GM11168 (cell line): Measurements from ENCODE around the gene ZFHX2.

Experiments
- in situ Hi-C: fragments of 300-500 bp; cut with MboI; formaldehyde crosslinking; loops from one replicate; pipeline ENCODE4 v1.12.0; 2022; ENCODE audit warnings: low sequenced_read_pairs; ENCODE audit not compliant: unreplicated experiment

ZFHX2 gene

DNA sequence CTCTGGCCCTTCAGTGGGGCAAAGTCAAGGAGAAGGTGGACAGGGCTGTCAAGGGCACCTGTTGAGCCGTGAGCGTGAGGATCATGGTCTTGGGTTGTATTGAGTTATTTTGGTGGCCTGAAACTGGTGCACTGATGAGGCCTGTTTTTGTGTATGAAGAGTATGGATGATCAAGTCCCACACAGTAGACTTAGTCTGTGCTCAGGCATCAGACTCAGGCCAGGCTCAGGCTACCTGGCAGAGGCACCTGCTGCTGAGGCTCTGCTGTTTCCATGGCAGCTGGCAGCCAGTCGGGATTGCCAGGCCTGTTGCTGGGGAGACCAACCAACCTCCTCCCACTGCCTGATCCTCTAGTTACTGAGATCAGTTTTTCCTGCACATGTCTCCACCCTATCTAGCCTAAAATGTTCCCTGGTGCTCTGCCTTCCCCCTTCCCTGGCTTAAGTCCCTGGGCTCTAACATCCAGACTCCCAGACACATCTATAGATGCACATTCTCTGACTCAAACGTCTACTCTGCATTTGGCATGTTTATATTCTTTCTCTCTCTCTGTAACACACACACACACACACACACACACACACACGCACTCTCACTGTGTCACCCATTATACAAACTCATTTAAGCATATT is 21.9 kb upstream of the ZFHX2 start:
- in situ Hi-C loops = no loop called here

DNA sequence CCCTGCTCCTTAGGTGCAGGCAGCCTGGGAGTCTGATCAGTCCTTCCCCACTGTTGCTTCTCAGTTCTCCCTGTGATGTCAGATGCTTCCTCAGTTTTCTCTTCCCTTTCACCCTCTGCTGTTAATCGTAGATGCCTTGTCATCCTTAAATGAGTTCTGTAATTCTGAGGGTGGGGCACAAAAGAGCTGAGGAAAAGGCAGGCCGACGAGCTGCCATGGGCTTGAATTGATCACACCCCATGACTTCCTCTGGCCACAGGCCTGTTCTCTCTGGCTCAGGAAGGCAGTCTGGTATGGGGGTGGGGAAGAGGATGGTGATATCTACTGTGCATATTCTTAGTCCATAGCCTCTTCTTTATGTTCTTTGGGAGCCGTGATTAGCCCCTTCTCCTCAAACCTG is 21.3 kb upstream of the ZFHX2 start:
- in situ Hi-C loops = no loop called here

DNA sequence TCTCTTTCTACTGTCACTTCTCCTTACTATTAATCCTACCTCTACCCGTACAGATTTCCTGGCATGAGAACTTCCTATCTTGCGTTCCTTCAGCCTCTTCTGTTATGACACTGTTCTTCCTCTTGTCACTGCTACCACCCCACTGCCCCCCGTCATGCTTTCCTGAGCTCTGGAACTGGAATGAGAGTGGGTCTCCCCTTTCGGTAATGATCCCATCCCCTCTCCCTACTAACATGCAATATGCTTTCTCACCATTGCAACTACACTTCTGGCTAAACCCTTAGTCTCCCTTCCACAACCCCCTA is 20.9 kb upstream of the ZFHX2 start:
- in situ Hi-C loops = no loop called here

DNA sequence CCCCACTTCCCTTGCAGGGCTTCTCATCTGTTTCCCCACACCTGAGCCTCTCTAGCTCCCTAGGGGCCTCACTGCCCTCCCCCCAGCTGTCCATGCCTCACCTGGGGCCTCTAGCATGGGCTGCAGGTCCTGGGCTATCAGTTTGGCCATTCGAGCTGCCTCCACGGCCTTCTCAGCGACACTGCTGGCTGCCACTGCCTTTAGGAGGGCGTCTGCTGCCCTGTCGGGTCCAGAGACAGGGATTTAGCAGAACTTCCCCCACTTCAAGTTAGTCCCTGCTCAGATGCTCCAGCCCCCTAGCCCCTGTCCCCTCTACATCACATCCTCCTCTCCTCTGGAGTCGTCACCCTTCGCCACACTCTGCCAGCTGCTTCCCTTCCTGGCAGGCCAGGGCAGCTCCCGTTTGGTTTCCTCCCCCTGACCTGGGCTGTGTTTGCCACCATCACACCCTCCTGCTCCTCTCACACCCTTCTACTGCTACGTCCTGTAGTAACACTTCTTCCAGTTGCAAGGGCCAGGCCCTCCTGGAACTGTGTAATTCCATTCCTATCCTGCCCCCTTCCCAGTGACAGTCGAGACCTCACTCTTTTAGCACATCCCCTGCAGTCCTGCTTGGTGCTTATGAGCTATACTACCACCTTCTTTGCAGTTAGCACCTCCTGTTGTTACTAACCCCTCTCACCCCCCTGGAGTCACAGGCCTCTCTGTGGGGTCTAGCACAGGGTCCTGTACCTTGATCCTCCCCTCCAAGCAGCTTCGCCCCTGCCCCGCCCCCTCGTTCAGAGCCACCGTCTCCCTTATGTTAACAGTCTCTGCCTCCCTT is 20.3 kb upstream of the ZFHX2 start:
- in situ Hi-C loops = no loop called here

DNA sequence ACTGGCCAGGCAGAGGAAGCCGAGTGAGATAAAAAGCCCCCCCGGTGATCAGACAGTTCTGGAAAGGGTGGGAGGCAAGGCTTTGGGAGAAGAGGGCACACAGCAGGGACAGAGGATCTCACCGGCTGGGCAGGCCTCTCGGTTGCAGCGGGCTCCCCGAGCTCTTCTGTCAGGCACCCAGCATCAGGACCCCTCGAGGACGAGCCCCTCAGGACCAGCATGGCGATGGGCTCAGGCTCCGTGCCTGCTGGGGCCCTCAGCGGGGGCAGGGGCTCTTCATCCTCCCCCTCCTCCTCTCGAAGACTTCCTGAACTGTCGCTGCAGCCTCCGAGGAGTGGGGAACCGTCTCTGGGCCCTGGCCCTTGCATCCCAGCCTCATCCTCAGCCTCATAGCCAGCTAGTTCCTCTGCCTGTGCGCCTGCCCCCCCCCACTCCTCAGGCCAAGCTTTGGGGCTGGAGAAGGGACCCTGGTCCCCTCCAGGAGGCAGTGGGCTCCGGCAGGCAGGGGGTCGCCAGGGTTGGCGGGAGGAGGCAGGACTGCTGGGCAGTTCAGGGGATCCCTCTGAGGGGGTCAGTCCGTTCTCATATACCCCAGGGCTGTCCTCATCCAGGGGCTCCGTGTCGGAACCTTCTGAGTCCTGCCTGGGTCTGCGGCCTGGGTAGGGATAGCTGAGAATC is 19.4 kb upstream of the ZFHX2 start:
- in situ Hi-C loops = no loop called here

DNA sequence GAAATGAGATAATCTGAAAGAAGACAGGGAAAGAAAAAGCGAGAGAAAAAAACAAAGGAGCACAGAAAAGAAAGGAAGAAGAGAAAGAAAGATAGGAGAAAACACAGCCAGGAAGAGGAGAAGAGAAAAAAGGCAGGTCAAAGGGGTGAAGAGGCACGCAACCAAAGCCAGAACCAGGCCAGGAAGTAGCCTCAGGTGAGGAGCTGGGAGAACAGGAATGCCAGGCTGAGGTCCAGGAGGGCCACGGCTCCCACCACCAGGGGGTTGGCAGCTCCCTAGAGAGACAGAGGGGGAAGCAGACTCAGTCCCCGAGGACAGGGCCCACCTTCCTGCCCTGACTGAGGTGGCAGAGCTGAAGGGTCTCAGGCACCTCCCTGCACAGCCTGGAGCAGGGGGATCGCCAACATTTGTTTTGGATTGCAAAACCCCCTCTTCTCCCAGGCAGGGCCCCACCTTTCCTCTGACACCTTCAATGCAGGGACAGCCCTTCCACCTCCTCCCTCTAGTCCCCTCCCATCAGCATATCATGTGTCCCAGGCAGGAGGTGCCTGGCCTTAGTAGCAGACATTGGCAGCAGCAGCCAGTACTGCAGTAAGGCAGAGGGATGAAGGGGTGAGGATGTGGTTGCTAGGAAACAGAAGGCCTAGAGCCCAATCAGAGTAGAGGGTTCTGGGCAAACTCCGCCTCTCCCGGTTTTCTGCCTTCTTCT is 18.0 kb upstream of the ZFHX2 start:
- in situ Hi-C loops = no loop called here

DNA sequence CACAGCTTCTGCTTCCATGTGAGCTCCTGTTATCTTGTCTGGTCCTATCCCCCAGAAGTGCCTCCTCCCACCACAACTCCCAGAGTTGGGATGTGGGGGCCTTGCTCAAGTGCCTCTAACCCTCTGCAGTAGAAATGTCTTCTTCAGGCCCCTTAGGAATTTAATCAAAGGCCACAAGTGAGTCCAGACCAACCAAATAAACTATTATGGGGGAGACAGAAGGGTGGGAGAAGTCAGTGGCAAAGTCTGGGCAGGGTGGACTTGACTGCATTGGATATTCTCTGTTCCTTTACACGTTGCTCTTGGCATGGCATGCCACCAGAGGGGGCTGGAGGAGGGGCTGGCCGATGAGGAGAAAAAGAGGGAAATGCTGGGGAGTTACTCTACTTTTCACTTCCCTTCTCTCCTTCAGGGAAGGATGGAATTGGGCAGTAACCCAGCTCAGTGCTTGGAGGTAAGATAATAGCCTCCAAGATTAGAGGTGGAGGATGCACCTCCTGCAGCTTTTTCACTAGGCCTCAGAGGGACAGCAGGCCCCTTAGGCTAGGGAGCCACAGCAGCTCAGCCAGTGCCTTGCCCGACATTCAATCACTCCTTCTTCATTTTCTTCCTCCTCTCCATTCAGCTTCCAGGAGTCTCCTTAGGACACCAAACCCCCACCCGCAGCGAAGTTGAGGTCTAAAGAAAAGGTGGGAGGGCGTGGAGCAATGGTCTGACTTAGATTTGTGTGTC is 17.2 kb upstream of the ZFHX2 start:
- in situ Hi-C loops = no loop called here

DNA sequence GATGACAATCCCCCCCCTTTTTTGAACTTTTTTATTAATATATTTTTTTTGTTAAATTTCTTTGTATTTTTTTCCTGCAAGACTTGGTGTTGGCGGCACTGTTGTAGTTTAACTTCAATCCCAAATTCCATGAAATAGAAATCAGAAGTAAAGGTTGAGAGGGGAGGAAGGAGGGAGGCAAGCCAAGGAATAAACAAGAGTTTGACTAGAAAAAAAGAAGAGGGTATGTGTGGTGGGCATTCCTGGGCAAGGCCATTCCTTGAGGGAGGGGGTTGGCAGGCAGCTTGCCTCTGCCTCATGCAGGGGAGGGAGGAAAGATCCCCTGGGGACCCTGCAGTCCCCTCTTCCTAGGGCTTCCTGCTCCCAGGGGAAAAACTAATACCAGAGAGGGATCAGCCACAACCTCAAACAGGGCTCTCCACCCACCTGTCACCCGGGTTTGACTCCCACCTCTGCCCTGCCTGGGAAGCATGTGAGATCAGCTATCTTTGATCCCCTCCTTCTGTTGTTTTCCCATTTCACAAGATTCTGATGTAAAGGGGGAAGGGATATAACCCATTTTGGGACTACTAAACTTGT is 16.5 kb upstream of the ZFHX2 start:
- in situ Hi-C loops = no loop called here

DNA sequence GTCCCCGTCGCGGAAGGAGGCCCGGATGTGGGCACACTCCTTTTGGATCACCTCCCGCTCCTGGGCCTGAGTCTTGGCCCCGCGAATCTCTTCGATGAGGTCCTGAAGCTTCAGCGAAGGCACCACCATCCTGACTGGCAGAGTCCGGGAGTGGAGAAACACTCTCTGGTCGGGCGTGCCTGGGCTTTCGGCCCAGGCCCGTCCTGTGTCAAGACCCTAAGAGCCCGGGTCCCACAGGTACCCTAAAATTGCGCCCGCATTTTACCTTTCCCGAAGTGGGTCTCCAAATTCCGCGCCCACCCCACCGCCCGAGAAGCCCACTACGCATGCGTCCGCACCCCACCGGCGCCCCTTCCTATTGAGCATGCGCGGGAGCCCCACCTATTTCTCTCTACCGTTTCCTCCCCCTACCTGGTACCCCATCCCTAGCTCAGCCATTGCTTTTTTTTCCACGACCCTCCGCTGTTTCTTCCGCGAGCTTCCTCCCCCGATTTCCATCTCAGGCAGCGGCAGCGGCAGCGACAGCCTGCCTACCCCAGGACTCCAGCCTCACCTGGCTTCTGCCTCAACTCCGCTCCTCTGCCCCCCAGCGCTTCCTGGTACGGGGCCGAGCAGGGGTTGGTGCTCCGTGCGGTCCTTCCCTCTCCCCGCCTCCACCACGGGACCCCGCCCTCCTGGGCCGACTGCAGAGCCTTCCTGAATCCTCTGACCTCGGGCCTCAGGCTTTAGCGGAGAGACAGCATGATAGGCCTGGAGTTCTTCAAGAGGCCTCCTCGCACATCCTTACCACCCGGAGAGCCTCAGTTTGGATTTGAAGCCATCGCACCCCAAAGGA is 15.8 kb upstream of the ZFHX2 start, which contains the start of gene AP1G2:
Gene AP1G2 (minus strand): TSS at position 606 of the 835 bp plus-strand sequence. CDS start 477 bp downstream, at position 129.
- in situ Hi-C loops = no loop called here

DNA sequence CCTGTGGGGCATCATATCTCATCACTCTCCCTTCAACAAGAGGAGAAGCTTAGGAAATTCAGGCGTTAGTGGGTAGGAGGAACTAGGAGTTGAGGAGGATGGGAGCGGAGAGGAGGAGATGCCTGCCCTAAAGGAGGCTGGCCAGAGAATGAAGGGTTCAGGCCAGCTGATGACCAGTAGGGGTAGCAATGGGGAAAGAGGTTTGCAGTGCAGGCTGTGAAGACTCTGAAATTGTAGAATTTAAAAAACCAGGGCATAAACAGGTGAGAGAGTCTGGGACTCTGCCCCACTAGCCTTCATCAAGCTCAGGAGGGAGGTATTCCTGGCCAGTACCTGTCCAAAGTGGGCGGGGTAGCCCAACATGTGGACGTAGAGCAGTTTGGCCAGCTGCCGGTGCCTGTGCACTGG is 15.2 kb upstream of the ZFHX2 start:
- in situ Hi-C loops = no loop called here

DNA sequence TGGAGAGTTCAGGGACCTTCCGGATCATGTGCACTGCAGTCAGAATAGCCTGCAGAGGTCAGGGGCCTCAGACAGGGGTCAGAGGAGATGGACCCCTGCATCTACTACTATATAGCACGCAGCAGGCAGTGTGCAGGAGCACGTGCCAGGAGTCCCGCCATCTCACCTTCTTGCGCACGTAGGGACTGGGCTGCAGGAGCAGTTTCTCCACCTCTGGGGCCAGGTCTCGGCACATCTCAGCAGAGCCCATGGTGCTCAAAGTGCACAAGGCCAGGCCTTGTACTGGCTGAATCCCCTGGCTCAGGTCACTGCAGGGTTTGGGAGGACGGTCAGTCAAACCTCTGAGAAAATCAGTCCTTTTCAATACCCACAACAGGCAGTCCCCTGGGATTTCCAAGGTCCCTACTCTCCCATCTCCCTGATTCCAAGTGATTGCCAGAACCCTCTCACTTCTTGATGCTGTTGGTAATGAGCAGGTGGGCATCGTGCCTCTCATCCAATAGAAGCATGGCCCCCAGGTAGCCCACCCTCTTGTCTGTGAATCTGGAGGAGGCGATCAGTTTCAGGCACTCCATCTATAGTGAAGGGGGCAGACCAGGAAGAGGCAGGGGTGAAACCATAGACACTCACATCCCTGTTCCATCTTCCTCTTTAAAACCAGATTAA is 14.7 kb upstream of the ZFHX2 start:
- in situ Hi-C loops = no loop called here

DNA sequence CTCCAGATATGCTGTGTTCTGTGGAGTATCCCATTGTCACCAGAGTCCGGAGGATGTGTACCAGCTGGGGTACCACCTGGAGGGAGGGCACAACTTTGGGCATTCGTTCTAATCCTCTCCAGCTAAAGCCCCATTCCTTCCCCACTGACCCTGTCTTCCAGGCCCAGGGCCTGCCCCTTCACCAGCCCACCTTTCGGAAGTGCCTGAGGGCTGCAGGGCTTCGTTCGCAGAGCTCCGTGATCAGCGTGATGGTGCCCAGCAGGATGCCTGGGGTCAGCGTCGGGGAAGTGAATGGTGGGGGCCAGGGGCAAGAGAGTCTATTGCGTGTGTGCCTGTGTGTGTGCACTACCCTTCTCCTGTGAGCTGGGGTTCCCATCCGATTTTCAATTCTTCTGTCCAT is 14.1 kb upstream of the ZFHX2 start:
- in situ Hi-C loops = no loop called here

DNA sequence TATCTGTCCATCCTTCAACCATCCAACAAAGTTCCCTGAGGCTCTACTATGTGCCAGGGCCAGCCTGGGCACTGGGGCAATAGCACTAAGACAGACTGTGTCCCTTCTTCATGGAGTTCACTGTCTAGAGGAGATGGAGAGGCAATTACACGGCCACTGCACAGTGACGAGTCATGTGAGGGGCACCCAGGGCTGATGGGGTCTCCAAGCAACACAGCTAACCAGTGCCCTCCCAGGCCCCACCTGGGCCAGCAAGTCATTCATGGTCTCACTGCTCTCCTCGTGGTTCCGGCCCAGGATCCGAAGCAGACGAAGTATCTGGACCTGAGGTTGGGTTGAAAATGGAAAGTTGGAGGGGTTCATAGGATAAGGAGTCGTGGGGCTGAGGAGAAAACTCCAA is 13.3 kb upstream of the ZFHX2 start:
- in situ Hi-C loops = no loop called here

DNA sequence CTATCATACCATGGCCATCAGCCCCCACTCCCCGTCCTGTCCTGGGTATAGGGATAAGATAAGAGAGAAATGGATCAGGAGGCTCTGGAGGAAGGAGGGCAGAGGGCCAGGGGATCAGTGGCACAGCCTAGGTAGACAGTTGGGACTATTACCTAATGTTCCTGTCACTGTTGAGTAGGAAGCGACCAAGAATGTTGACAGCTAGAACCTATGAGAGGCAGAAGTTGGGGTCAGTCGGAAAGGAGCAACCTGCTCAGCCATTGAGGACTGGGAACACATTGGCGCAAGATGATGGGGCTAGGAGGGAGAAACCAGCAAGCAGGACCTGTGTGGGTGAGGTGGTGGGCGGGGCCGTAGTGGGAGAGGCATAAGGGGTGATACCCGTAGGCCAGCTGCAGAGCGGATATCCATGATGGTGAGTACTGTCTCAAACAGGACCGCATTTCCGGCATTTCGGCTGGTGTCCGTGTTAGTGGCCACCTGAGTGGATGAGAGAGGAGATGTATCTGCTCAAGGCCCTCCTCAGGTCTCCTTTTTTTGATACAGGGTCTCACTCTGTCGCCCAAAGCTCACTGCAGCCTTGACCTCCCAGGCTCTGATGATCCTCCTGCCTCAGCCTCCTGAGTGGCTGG is 12.7 kb upstream of the ZFHX2 start:
- in situ Hi-C loops = no loop called here

DNA sequence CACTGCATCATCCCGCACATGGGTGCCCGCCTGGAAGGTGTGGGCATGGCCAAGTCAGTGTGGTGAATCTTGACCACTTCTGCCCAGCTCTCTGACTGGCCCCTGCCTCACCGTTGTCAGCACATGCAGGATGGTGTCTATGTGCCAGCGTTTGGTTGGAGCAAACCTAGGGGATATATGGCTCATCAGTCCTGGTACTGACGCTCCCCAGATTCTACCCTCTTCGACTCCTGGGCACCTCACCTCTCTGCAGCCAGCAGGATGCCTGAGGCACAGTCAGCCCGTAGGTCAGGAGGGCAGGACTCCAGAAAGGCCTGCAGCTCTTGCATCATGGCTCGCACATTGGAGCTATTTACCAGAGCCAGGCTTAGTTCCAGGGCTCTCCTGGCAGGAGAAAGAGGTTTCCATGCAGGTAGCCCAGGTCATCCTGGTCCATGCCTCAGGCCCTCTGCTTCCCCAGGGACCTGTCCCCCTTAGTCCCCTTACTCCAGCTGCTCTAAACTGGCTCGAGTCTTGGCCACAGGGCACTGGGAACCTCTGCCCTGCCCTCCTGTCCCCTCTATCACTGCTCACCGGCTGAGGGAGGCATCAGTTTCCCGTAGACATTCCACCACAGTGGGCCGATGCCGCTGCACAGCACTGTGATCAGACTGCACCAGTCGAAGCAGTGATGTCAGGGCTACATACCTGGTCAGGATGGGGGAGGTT is 12.1 kb upstream of the ZFHX2 start:
- in situ Hi-C loops = no loop called here

DNA sequence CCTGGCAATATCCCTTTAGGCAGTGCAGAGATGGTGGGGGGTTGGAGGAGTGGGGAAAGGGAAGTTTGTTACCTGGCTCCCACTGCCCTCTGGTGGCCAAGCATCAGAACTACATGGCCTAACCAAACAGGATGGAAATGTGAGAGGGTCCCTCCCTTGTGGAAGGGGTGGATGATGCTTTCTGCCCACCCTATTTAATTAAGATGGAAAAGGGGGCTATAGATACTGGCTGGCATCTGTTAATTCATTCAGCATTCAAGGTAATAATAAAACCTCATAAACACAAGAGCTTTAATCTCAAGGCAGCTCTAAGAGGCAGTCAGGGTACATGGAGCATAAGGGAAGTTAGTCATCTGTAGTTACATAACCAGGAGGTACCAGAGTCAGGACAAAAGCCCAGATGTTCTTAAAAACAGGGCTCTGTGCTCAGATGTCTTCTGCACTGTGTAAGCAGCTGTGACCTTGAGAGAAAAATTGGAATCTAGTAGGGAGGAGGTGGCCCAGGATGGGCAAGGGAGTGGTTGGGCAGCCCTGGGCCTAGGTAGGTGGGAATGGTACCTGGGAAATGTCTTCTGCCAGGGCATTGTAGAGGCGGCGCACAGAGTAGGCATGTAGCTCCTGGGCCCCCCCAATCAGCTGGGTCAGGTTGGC is 11.4 kb upstream of the ZFHX2 start:
- in situ Hi-C loops = no loop called here
